NOMO-1 treated with DMSO at 0.1 percent for 48 hours (cell line): ENCODE results near the gene MYO19.
"Not testable (repeated sequence)": the region's sequence is repeated elsewhere in the genome, so short reads cannot be mapped to it uniquely, and the experiment has no call there.

ENCODE experiments used
- DNase-seq: peaks from one replicate; lab custom pipeline; 2025; ENCODE audit not compliant: unreplicated experiment; lab: John Stamatoyannopoulos, UW

MYO19 gene

DNA sequence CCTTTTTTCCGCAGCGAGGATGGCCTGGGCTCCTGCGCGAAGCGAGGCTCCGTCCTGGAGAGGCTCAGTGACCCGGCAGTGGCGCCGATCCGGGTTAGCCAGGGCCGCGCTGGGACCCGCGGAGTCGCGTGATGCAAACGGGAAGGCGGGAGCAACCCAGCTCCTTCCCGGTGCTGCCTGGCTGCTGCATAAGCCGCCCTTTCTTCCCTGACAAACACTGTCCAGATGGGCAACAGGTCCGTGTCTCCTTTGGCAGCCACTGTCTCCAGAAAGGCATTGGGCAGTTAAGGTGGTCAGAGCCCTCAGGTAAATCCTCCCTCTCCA is 69.9 kb downstream of the MYO19 start:
- no peak for DNase-seq

DNA sequence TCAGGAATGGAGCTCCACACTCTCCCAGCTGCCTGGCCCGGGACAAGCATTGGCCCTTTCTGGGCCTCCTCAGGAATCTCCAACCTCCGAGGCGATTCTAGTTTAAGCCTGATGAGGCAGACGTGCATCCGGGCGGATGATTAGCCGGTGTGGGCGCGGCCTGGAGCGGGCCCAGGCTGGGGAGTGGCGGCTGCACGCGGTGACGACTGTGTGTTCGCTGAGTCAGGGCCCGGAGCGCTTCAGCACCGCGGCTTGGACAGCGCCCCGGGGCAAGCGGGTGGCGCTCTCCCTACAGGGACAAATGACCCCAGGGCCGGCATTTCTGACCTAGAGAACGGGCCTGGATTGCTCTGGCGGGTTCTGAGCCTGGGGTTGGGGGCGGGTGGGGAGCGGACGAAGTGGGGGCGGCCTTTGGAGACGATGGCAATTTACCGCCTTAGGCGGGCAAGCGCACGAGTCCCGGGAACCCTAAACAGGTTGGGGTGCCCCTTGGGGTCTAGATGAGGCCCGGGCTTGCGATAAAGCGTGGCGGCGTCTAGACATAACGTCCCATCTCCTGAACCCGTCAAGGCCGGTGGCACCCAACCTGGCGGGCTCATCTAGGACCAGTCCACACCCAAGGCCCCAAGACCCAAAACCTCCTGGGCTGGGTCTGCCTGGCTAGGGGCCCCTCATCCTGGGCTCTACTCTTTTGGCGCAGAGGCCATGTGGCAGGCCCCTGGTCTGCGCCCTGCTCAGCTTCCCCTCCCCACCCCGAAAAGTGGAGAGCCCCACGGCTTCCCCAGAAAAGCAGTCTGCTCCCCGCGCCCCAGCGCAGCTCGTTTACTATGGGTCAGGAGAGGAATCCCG is 70.5 kb downstream of the MYO19 start:
- DNase-seq: peak; percentile 66

DNA sequence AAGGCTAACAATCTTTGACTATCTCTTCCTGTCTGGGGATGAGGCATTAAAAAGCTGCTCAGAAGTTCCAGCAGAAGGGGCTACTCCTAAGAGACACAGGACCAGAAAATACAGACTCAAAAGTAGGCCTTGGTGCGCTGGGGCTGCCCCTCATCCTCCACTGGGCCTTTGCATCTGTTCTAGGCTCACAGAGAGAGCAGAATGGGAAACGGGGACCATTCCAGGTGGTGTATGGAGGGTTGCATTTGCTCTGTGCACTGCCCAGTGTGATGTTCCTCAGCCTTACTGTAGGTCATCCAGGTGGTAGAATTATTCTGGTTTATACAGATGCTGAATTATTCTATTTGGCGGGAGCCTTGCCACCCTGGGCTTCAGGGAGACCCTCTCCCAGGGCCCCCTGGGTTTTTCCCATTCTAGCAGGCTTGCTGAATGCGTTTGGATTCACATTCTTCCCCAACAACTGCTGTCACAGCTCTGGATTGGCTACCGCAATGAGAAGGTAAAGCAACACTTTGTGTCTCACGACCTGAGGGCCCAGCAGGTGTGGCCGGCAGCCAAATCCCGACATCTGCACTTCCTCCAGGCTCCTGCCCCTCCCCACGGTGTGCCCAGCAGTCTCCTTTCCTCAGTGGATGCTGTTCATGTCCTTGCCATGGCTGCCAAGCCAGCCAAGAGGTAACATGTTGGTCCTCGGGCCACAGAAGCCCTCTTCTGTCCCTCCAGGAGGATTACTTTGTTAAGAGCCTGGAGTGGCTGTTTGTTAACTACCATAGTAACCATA is 73.1 kb downstream of the MYO19 start:
- DNase-seq: no peak

DNA sequence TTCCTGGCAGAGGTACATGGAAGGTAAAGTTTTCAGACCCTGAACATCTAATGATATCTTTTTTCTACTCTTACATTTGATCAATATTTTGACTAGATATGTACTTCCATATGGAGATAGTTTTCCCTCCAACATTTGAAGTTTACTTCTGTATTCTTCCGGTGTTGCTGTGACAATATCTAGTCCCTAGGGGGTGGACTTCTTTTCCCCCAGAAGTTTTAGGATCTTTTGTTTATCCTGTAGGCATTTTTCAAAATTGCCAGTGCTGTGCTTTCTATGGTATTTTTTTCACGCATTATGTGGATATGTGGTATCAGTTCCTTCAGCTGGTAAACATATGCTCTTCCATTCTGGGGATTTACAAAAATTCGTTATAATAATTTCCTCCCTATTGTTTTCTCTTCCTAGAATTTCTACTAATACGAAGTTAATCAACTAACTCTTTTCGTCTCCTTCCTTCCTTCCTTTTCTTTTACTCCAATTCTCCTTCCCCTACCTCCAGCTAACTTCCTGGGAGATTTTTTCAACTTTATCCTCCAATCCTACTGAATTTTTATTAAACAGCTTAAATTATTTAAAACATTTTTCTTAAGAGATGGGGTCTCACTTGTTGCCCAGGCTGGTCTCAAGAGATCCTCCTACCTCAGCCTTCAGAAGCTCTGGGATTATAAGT is 74.3 kb downstream of the MYO19 start:
- no peak for DNase-seq

DNA sequence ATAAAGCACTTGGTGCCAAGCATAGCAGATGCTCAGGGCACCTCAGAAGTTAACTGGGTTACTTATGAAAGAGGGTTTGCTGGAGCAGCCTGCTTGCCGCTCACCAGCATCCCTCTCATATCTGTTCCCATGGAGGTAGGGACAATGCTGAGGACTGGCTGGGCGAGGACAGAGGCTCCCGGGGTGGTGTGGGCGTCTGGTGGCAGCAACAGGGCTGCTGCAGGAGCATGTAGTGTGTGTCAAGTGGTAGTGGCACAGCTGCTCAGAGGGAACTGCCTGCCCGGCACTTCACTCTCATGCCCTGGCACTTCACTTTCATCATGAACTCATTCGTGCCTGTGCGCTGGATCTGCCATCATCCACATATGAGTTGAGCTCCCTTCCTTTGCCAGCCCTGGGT is 75.1 kb downstream of the MYO19 start:
- DNase-seq: no peak

DNA sequence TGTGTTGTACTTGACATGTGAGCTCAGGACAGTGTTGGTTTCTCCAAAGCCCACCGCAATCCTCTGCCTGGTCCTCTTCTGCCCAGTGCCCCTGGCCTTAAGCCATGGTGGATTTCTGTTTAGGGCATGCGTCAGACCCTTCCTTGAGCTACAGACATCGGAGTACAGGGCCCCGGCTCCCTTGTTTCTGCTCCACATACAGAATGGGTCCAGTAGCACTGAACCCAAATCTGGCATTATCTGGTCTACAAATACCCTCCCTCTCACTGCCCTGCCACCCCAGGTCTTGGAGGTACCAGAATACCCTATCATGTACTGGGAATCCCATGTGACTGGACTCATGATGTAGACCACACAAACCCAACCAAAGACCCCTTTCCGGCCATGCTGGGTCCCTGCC is 75.6 kb downstream of the MYO19 start:
- no peak for DNase-seq

DNA sequence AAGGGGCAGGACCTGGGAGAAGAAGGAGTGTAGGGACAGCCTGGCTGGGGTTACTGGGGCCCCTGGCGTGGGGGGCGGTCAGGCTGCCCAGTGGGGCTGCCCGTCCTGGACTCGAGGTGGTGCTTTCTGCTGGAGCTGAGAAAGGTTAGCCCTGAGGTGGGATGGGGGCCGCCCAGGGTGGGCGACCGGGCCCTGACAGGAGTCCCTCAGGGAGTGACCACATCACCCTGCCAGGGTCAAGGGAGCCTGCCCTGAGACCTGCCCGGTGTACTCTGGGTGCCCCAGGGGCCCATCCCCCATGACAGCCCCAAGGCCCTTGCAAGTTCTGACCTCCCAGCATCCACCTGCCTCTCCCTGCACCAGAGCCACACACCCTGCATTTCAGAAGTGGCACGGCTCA is 77.0 kb downstream of the MYO19 start:
- not testable (repeated sequence) for DNase-seq

DNA sequence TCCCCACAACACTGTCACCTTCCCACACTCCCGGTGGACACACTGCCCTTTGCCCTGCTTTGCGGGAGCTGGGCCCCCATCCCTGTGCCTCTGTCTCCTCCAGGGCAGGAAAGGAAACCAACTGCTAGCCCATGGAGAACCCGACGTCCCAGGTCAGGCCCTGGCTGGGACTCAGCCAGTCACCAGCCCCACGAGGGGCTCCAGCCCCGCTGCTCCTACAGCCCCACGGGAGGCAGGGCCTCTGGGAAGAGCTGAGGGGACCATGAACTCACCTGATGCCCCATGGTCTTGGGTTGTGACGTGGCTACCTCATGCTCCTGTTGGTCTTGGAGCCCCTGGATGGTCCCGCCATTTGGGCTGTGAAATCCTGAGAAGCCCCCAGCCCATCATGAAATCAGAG is 81.8 kb downstream of the MYO19 start:
- DNase-seq: not testable (repeated sequence)

DNA sequence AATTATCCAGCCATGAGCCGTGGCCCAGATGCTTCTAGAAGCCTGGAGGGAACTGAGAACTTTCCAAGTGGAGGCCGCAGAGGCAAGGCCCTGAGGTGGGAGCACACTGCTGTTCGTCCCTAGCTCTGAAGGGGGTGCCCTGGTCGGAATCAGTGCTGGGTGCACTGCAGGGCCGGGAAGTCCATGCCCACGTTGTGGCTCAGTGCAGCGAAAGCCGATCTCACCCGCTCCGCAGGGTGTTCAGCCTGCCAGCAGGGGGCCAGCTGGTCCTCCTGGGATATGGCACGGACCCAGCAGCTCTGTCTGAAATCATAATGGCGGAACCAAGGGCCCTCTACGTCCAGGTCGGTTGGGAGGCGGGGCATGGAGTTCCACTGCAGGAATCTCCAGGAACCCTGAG is 84.7 kb downstream of the MYO19 start:
- DNase-seq: not testable (repeated sequence)
